HepG2 (cell line): Measurements from ENCODE around the gene NEK8. TPM values are rescaled to one million over a fixed set of nuclear protein-coding genes. Genes with fewer than 3 reads are reported as not detected.

ENCODE experiments used
- FOXP1 ChIP-seq, 2 experiments: fragments of 450-650 bp in 1 of 2; IDR thresholded peaks; 2 replicates each; pipeline ENCODE4 v1.6.1; 2017 to 2018; ENCODE audit warnings: antibody characterized with exemption in 1 of 2
- HDAC2 ChIP-seq: sonication (generic); formaldehyde crosslinking; IDR thresholded peaks from 2 replicates; pipeline ENCODE4 v1.4.0; 2020; ENCODE audit warnings: missing genetic modification reagents
- NR3C1 ChIP-seq: sonication (generic); formaldehyde crosslinking; IDR thresholded peaks from 2 replicates; pipeline ENCODE4 v1.4.0; 2020; ENCODE audit warnings: missing genetic modification reagents
- RBFOX2 ChIP-seq: fragments of 200-400 bp; formaldehyde crosslinking; IDR thresholded peaks from 2 replicates; pipeline ENCODE4 v1.6.1; 2017; ENCODE audit warnings: low read depth, mild to moderate bottlenecking, low read length
- SMAD3 ChIP-seq: sonication (generic); formaldehyde crosslinking; IDR thresholded peaks from 2 replicates; pipeline ENCODE4 v1.4.0; 2020; ENCODE audit warnings: missing genetic modification reagents
- TBX2 ChIP-seq: sonication (generic); formaldehyde crosslinking; IDR thresholded peaks from 2 replicates; pipeline ENCODE4 v1.5.0; 2020; ENCODE audit warnings: missing genetic modification reagents, mild to moderate bottlenecking, borderline replicate concordance
- ZMAT3 ChIP-seq: sonication (generic); formaldehyde crosslinking; conservative IDR thresholded peaks from 2 replicates; pipeline ENCODE4 v1.7.0; 2021; ENCODE audit warnings: missing genetic modification reagents
- ZNF20 ChIP-seq: sonication (generic); formaldehyde crosslinking; IDR thresholded peaks from 2 replicates; pipeline ENCODE4 v1.4.0; 2020; ENCODE audit warnings: mild to moderate bottlenecking, moderate library complexity, missing genetic modification reagents
- ZNF232 ChIP-seq: sonication (generic); formaldehyde crosslinking; IDR thresholded peaks from 2 replicates; pipeline ENCODE4 v1.4.0; 2020; ENCODE audit warnings: missing genetic modification reagents, borderline replicate concordance
- ZNF563 ChIP-seq: sonication (generic); formaldehyde crosslinking; IDR thresholded peaks from 2 replicates; pipeline ENCODE4 v1.8.0; 2022; ENCODE audit warnings: mild to moderate bottlenecking, moderate library complexity, missing genetic modification reagents
- ZNF672 ChIP-seq: sonication (generic); formaldehyde crosslinking; IDR thresholded peaks from 2 replicates; pipeline ENCODE4 v1.8.1; 2022; ENCODE audit warnings: missing genetic modification reagents
- ZNF720 ChIP-seq: sonication (generic); formaldehyde crosslinking; IDR thresholded peaks from 2 replicates; pipeline ENCODE4 v1.4.0; 2020; ENCODE audit warnings: missing genetic modification reagents
- ZSCAN21 ChIP-seq: sonication (generic); formaldehyde crosslinking; IDR thresholded peaks from 2 replicates; pipeline ENCODE4 v1.8.0; 2022; ENCODE audit warnings: mild to moderate bottlenecking, missing genetic modification reagents, moderate library complexity, borderline replicate concordance
- polyA plus RNA-seq, 8 experiments: library from polyadenylated mRNA; depleted of rRNA in 3 of 8; stranded (reverse) in 7 of 8; unstranded in 1 of 8; fragments of >200 nt; fragmentation: Illumina TruSeq in 4 of 8; extraction: Trizol in 4 of 8; gene quantifications; 2 replicates each; pipeline versions ENCODE4 v1.2.1 to v1.2.3, GENCODE V29; 2011 to 2016; ENCODE audit warnings: low read depth in 4 of 8, missing spikeins in 1 of 8, mixed read lengths in 1 of 8; ENCODE audit not compliant: insufficient read depth in 1 of 8
- total RNA-seq, 5 experiments: library from RNA; depleted of rRNA; stranded (reverse); fragments of >200 nt; fragmentation: Illumina TruSeq; extraction: Trizol; gene quantifications; 2 replicates each; pipeline ENCODE4 v1.2.3, GENCODE V29; 2016; ENCODE audit warnings: low read depth in 1 of 5
- TF ChIP-seq, protein P1 (sequence below), 2 experiments: sonication (generic) in 1 of 2; formaldehyde crosslinking in 1 of 2; IDR thresholded peaks; 2 replicates each; pipeline versions ENCODE4 v1.6.1 to v1.9.0; 2014 to 2022; ENCODE audit warnings: antibody characterized with exemption in 1 of 2, borderline replicate concordance in 1 of 2, inconsistent platforms in 1 of 2, low read depth in 1 of 2, missing genetic modification reagents in 1 of 2
- TF ChIP-seq, protein P2 (sequence below): sonication (generic); formaldehyde crosslinking; conservative IDR thresholded peaks from 2 replicates; pipeline ENCODE4 v1.8.0; 2022; ENCODE audit warnings: missing genetic modification reagents
- TF ChIP-seq, protein P3 (sequence below): sonication (generic); formaldehyde crosslinking; IDR thresholded peaks from 2 replicates; pipeline ENCODE4 v1.8.1; 2022; ENCODE audit warnings: mild to moderate bottlenecking, missing genetic modification reagents
- TF ChIP-seq, protein P4 (sequence below): sonication (generic); formaldehyde crosslinking; IDR thresholded peaks from 2 replicates; pipeline ENCODE4 v1.5.1; 2020; ENCODE audit warnings: missing genetic modification reagents, mild to moderate bottlenecking, borderline replicate concordance

The NEK8 gene
- total and polyA plus RNA-seq, 2 of the 13 experiments (the other 11 are each of a cell fraction or from before 2014, with no cell fraction given) = 5.8 to 13.5 TPM

DNA sequence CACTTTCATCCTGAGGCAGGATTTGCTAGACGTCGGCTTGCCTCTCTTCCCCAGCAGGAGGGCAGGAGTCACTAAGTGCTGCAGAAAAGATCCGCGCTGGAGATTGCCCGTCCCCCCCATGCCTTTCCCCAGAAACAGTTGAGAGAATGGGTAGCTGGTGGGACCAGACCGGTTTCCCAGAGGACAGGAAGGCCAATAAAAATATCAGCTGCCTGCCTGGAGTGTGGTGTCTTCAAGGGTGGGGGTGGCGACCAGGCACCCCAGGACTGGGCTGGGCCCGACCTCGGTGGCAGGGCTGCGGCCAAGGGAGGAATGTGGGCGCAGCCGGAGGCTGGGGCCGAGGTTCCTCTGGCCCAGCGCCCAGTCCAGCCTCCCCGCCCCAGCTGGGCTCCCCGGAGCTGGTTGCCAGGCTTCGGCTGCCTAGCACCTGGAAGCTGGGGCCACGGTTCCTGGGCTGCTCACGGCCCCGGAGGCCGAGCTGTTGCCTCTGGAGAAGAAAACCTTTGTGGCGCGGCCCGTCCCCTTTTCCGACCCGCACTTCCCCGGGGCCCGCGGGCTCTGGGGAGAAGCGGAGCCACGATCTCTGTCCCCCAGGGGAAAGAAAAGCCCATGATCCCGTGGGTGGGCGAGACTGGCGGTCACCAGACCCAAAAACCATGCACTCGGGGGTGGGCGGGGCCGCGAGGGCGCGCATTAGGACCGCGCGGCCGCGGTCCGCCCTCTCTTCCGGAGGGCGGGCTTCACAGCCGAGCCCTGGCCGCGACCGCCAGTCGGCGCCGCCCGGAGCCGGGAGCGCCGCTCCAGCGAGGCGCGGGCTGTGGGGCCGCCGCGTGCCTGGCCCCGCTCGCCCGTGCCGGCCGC, 14.9 kb downstream of the NEK8 start, which contains the start of gene TRAF4 (continued):
- TF ChIP-seq, protein P1, sequence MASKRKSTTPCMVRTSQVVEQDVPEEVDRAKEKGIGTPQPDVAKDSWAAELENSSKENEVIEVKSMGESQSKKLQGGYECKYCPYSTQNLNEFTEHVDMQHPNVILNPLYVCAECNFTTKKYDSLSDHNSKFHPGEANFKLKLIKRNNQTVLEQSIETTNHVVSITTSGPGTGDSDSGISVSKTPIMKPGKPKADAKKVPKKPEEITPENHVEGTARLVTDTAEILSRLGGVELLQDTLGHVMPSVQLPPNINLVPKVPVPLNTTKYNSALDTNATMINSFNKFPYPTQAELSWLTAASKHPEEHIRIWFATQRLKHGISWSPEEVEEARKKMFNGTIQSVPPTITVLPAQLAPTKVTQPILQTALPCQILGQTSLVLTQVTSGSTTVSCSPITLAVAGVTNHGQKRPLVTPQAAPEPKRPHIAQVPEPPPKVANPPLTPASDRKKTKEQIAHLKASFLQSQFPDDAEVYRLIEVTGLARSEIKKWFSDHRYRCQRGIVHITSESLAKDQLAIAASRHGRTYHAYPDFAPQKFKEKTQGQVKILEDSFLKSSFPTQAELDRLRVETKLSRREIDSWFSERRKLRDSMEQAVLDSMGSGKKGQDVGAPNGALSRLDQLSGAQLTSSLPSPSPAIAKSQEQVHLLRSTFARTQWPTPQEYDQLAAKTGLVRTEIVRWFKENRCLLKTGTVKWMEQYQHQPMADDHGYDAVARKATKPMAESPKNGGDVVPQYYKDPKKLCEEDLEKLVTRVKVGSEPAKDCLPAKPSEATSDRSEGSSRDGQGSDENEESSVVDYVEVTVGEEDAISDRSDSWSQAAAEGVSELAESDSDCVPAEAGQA (IDR thresholded peaks at IDR 0.05; ENCODE audit: low read depth) = no peak
- TF ChIP-seq, protein P1 (CRISPR knock-in tag; IDR thresholded peaks at IDR 0.05; ENCODE audit: borderline replicate concordance) = no peak
- TF ChIP-seq SMAD3 = 0 out of 2 replicates have a peak, but pooled peaks have one; percentile 26
- TF ChIP-seq RBFOX2 = peak; percentile 93
- TF ChIP-seq HDAC2 (CRISPR knock-in tag) = no peak
- TF ChIP-seq, protein P2, sequence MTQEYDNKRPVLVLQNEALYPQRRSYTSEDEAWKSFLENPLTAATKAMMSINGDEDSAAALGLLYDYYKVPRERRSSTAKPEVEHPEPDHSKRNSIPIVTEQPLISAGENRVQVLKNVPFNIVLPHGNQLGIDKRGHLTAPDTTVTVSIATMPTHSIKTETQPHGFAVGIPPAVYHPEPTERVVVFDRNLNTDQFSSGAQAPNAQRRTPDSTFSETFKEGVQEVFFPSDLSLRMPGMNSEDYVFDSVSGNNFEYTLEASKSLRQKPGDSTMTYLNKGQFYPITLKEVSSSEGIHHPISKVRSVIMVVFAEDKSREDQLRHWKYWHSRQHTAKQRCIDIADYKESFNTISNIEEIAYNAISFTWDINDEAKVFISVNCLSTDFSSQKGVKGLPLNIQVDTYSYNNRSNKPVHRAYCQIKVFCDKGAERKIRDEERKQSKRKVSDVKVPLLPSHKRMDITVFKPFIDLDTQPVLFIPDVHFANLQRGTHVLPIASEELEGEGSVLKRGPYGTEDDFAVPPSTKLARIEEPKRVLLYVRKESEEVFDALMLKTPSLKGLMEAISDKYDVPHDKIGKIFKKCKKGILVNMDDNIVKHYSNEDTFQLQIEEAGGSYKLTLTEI = no peak
- TF ChIP-seq TBX2 (CRISPR knock-in tag) = peak; percentile 56; the same call in 1 of the 2 replicates
- TF ChIP-seq, protein P3, sequence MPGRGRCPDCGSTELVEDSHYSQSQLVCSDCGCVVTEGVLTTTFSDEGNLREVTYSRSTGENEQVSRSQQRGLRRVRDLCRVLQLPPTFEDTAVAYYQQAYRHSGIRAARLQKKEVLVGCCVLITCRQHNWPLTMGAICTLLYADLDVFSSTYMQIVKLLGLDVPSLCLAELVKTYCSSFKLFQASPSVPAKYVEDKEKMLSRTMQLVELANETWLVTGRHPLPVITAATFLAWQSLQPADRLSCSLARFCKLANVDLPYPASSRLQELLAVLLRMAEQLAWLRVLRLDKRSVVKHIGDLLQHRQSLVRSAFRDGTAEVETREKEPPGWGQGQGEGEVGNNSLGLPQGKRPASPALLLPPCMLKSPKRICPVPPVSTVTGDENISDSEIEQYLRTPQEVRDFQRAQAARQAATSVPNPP = no peak
- TF ChIP-seq, protein P4, sequence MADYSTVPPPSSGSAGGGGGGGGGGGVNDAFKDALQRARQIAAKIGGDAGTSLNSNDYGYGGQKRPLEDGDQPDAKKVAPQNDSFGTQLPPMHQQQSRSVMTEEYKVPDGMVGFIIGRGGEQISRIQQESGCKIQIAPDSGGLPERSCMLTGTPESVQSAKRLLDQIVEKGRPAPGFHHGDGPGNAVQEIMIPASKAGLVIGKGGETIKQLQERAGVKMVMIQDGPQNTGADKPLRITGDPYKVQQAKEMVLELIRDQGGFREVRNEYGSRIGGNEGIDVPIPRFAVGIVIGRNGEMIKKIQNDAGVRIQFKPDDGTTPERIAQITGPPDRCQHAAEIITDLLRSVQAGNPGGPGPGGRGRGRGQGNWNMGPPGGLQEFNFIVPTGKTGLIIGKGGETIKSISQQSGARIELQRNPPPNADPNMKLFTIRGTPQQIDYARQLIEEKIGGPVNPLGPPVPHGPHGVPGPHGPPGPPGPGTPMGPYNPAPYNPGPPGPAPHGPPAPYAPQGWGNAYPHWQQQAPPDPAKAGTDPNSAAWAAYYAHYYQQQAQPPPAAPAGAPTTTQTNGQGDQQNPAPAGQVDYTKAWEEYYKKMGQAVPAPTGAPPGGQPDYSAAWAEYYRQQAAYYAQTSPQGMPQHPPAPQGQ (CRISPR knock-in tag) = no peak
- 0 out of 2 replicates have a peak, but pooled peaks have one; percentile 14 for TF ChIP-seq ZNF563 (CRISPR knock-in tag)
- no peak for TF ChIP-seq NR3C1 (CRISPR knock-in tag)
- no peak for TF ChIP-seq FOXP1 (IDR thresholded peaks at IDR 0.05)
- no peak for TF ChIP-seq FOXP1 (CRISPR knock-in tag; IDR thresholded peaks at IDR 0.05)
- no peak for TF ChIP-seq ZNF720
- TF ChIP-seq ZSCAN21 (CRISPR knock-in tag) = peak; percentile 42
- TF ChIP-seq ZNF20 (CRISPR knock-in tag) = no peak
- no peak for TF ChIP-seq ZNF232
- TF ChIP-seq ZNF672 (CRISPR knock-in tag) = no peak
- no peak for TF ChIP-seq ZMAT3 (CRISPR knock-in tag)
